Endothelial cell of umbilical vein (primary cell): Measurements from ENCODE around the gene CYBC1. TPM values are rescaled to one million over a fixed set of nuclear protein-coding genes. Genes with fewer than 3 reads are reported as not detected.

Experiments
- BruUV-seq: library from RNA; stranded (reverse); fragments of 400-500 nt; replicated peaks from 2 replicates; lab custom pipeline; 2021; lab: Mats Ljungman, UMichigan
- CTCF ChIA-PET: fragments of 300-600, 350-600 bp; sonication (Branson Sonifier 250); formaldehyde crosslinking; loops from one replicate; lab custom pipeline; 2021; ENCODE audit warnings: antibody characterized with exemption, inconsistent platforms; lab: Charles Lee
- POLR2A ChIA-PET: fragments of 300-600, 350-600 bp; sonication (Branson Sonifier 250); formaldehyde crosslinking; loops from one replicate; lab custom pipeline; 2021; ENCODE audit warnings: antibody characterized with exemption, inconsistent platforms; lab: Charles Lee
- DNase-seq: peaks from one replicate; pipeline ENCODE4 v3.0.0-alpha.2; 2011; ENCODE audit warnings: low read depth, low spot score
- FAIRE-seq: peaks from 2 replicates; lab custom pipeline; 2011; peaks lifted over from hg19 to GRCh38; lab: Jason Lieb, UNC
- H2AFZ ChIP-seq: 2 replicates; pipeline ENCODE4 v1.6.0; 2012; ENCODE audit warnings: low read depth, low read length, control low read depth, inconsistent platforms
- H3K27ac ChIP-seq: 2 replicates; pipeline ENCODE4 v1.5.1; 2011; ENCODE audit warnings: low read depth, mild to moderate bottlenecking, control low read depth, low read length, moderate library complexity; ENCODE audit not compliant: insufficient read depth
- H3K27me3 ChIP-seq, 2 experiments: 2 replicates each; pipeline versions ENCODE4 v1.6.0 to v1.6.1; 2011; ENCODE audit warnings: low read length in 2 of 2, mixed read lengths in 1 of 2; ENCODE audit not compliant: control insufficient read depth in 2 of 2, insufficient read depth in 2 of 2
- H3K36me3 ChIP-seq, 2 experiments: 2 replicates in 1 of 2; 3 replicates in 1 of 2; pipeline ENCODE4 v1.5.1; 2011; ENCODE audit warnings: low read length in 2 of 2, mild to moderate bottlenecking in 1 of 2, moderate library complexity in 1 of 2; ENCODE audit not compliant: control insufficient read depth in 2 of 2, insufficient read depth in 2 of 2; ENCODE audit errors: extremely low read depth in 1 of 2
- H3K4me1 ChIP-seq: 3 replicates; pipeline ENCODE4 v1.5.1; 2011; ENCODE audit warnings: mild to moderate bottlenecking, low read length; ENCODE audit not compliant: control insufficient read depth, insufficient read depth; ENCODE audit errors: extremely low read depth
- H3K4me2 ChIP-seq: 2 replicates; pipeline ENCODE4 v1.6.1; 2011; ENCODE audit warnings: low read length, control low read depth, mixed read lengths; ENCODE audit not compliant: insufficient read depth
- H3K4me3 ChIP-seq, 3 experiments: fragments of 200-600 bp in 1 of 3; sonication (generic), shearing (Covaris generic) in 1 of 3; replicated peaks in 1 of 3; 2 replicates each; pipeline ENCODE4 v1.5.1; 2011 to 2016; ENCODE audit warnings: control low read depth in 3 of 3, low read length in 3 of 3, mild to moderate bottlenecking in 2 of 3, inconsistent platforms in 1 of 3, low read depth in 1 of 3, moderate library complexity in 1 of 3; ENCODE audit not compliant: insufficient read depth in 1 of 3
- H3K79me2 ChIP-seq: 2 replicates; pipeline ENCODE4 v1.6.0; 2012; ENCODE audit warnings: low read length, inconsistent platforms; ENCODE audit not compliant: control insufficient read depth, insufficient read depth
- H3K9ac ChIP-seq: replicated peaks from 2 replicates; pipeline ENCODE3; 2011; ENCODE audit warnings: low read length, control low read depth; ENCODE audit not compliant: insufficient read depth; ENCODE audit errors: extremely low read depth
- H3K9me1 ChIP-seq: replicated peaks from 3 replicates; pipeline ENCODE4 v1.6.0; 2011; ENCODE audit warnings: mild to moderate bottlenecking, low read length; ENCODE audit not compliant: control insufficient read depth, insufficient read depth; ENCODE audit errors: extremely low read depth
- H3K9me3 ChIP-seq: replicated peaks from 2 replicates; pipeline ENCODE4 v1.5.1; 2012; ENCODE audit warnings: low read length, inconsistent platforms; ENCODE audit not compliant: control insufficient read depth, insufficient read depth
- H4K20me1 ChIP-seq: replicated peaks from 2 replicates; pipeline ENCODE3; 2011; ENCODE audit warnings: mild to moderate bottlenecking, low read length; ENCODE audit not compliant: control insufficient read depth, insufficient read depth; ENCODE audit errors: extremely low read depth
- EZH2 ChIP-seq: IDR thresholded peaks from 2 replicates; pipeline ENCODE4 v1.6.1; 2012; ENCODE audit warnings: borderline replicate concordance, low read depth, mild to moderate bottlenecking, moderate library complexity, low read length, inconsistent platforms; ENCODE audit not compliant: severe bottlenecking
- FOS ChIP-seq: IDR thresholded peaks from 2 replicates; pipeline ENCODE4 v1.6.1; 2011; ENCODE audit warnings: mild to moderate bottlenecking, low read length, moderate library complexity, borderline replicate concordance; ENCODE audit not compliant: insufficient read depth
- GATA2 ChIP-seq: IDR thresholded peaks from 2 replicates; pipeline ENCODE4 v1.7.0; 2011; ENCODE audit warnings: low read depth, mild to moderate bottlenecking, moderate library complexity, mixed read lengths, low read length; ENCODE audit not compliant: insufficient read length, insufficient read depth
- JUN ChIP-seq: IDR thresholded peaks from 2 replicates; pipeline ENCODE4 v1.6.1; 2011; ENCODE audit warnings: borderline replicate concordance, low read depth; ENCODE audit not compliant: insufficient read length, insufficient read depth
- MYC ChIP-seq: IDR thresholded peaks from one replicate; pipeline ENCODE4 v1.6.1; 2011; ENCODE audit warnings: mild to moderate bottlenecking, low read depth, low read length
- POLR2A ChIP-seq: IDR thresholded peaks from 2 replicates; pipeline ENCODE4 v1.6.1; 2012; ENCODE audit warnings: low read depth, mild to moderate bottlenecking, control low read depth, low read length
- POLR2AphosphoS5 ChIP-seq: IDR thresholded peaks from 2 replicates; pipeline ENCODE4 v1.6.1; 2012; ENCODE audit warnings: low read depth, mild to moderate bottlenecking, control low read depth, low read length, moderate library complexity; ENCODE audit not compliant: insufficient read depth
- dilution Hi-C: fragments of 300-500 bp; cut with MboI; formaldehyde crosslinking; loops from one replicate; pipeline ENCODE4 v1.15.0; 2019; ENCODE audit warnings: low sequenced_read_pairs; ENCODE audit not compliant: extremely low pct_ligation_motif_present
- intact Hi-C: fragments of 100-400 bp; cut with micrococcal nuclease; formaldehyde crosslinking; loops from one replicate; pipeline ENCODE4 v1.10.0; 2022
- polyA plus RNA-seq, 4 experiments: library from polyadenylated mRNA; depleted of rRNA in 3 of 4; stranded (reverse) in 3 of 4; unstranded in 1 of 4; fragments of >200 nt; gene quantifications; 2 replicates each; pipeline versions ENCODE4 v1.2.1 to v1.2.3, GENCODE V29; 2011 to 2012; ENCODE audit warnings: missing spikeins in 1 of 4
- total RNA-seq: library from RNA; stranded (reverse); gene quantifications from 2 replicates; pipeline ENCODE4 v1.2.3, GENCODE V29; 2021
- TF ChIP-seq, protein P1 (sequence below): IDR thresholded peaks from 2 replicates; pipeline ENCODE4 v1.6.1; 2011; ENCODE audit not compliant: insufficient read depth, insufficient read length

The CYBC1 gene
- total and polyA plus RNA-seq, 2 donors (not counting 3 experiments of a cell fraction or from before 2014, with no cell fraction given), result 71.8 to 81.5 TPM

DNA sequence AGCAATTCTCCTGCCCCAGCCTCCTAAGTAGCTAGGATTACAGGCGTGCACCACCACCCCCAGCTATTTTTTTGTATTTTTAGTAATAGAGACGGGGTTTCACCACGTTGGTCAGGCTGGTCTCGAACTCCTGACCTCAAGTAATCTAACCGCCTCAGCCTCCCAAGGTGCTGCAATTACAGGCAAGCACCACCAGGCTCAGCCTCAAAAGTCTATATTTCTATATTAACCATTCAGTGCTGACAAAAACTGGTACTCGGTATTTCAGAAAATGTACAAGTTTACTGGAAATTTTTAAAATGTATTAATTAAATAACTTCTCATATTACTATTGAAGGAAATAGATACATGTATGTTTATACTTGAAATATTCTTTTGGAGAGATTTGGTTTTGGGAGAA, 33.8 kb downstream of the CYBC1 start:
- H3K4me2 ChIP-seq, result no peak overlapping the region
- no peak overlapping the region for H3K4me3 ChIP-seq
- no peaks in the 10 kb centered on the region for H3K9me3 ChIP-seq
- H4K20me1 ChIP-seq, result no peaks in the 10 kb centered on the region
- peaks cover 12% of the 10 kb centered on the region for H3K4me1 ChIP-seq
- CTCF ChIA-PET, result interaction anchor here (0.8 to 1.3 kb wide), 2 partner anchors 55 to 181 kb away, joined by 3 read pairs; no protein-coding TSS in a partner anchor
- no TSS peak for BruUV-seq
- H3K79me2 ChIP-seq, result no peaks in the 10 kb centered on the region
- H2AFZ ChIP-seq, result no peak overlapping the region
- no peaks in the 10 kb centered on the region for H3K27me3 ChIP-seq
- DNase-seq, result no peak
- H3K9ac ChIP-seq, result no peak overlapping the region
- no peaks in the 10 kb centered on the region for H3K9me1 ChIP-seq
- H3K36me3 ChIP-seq, result no peaks in the 10 kb centered on the region
- dilution Hi-C loops (no loop called here), intact Hi-C loops (loop anchor here (5.0 to 10.0 kb wide), 3 partner anchors 119 to 382 kb away; partner anchors contain the start of genes DCXR and RAC3)
- POLR2A ChIA-PET, result no interaction called here
- no peak for FAIRE-seq
- H3K27ac ChIP-seq, result no peak overlapping the region
- no peak for TF ChIP-seq EZH2
- no peak for TF ChIP-seq POLR2A
- TF ChIP-seq JUN, result no peak
- no peak for TF ChIP-seq GATA2
- no peak for TF ChIP-seq FOS

DNA sequence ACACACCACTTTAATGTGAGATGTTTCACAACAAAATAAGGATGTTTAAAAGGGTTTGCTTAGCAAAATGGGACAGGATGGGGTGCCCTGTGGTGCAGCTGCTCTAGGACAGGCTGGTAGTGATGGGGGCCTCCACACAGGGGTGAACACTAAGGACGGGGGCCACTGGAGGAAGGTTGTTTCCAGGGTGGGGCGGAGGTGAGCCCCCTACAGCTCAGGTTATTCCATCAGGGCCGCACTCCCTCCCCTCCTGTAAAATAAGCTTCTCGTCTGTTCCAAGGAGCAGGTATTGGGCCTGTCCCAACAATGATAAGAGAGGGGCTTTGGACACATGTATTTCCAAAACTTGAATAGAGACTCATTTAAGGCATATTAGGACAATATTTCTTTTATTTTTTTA, 34.3 kb downstream of the CYBC1 start:
- dilution Hi-C loops (no loop called here), intact Hi-C loops (loop anchor here (5.0 to 10.0 kb wide), 3 partner anchors 119 to 381 kb away; partner anchors contain the start of genes DCXR and RAC3)
- Histone ChIP-seq H3K4me3 (no peak overlapping the region), H3K4me1 (peaks cover 12% of the 10 kb centered on the region), H2AFZ (no peak overlapping the region), H3K9ac (no peak overlapping the region), H3K4me2 (no peak overlapping the region), H3K79me2 (no peaks in the 10 kb centered on the region), H3K27me3 (no peaks in the 10 kb centered on the region), H3K36me3 (no peaks in the 10 kb centered on the region), H3K9me3 (no peaks in the 10 kb centered on the region), H4K20me1 (no peaks in the 10 kb centered on the region), H3K27ac (no peak overlapping the region), H3K9me1 (no peaks in the 10 kb centered on the region)
- CTCF ChIA-PET, result interaction anchor here (0.5 to 1.3 kb wide), 2 partner anchors 54 to 65 kb away, joined by 3 read pairs; no protein-coding TSS in a partner anchor
- POLR2A ChIA-PET, result no interaction called here
- FAIRE-seq (no peak), DNase-seq (no peak)
- no TSS peak for BruUV-seq
- TF ChIP-seq POLR2AphosphoS5 (no peak), FOS (no peak), MYC (no peak)
- TF ChIP-seq, protein P1, sequence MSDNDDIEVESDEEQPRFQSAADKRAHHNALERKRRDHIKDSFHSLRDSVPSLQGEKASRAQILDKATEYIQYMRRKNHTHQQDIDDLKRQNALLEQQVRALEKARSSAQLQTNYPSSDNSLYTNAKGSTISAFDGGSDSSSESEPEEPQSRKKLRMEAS, result no peak
